Heart left ventricle (tissue), 13 donors: ENCODE data around the gene PANK3.

Source experiments
- CTCF ChIP-seq, 12 donors: fragments of 200-600 bp; sonication (generic) in 4 of 12; IDR thresholded peaks; one replicate each; pipeline versions ENCODE4 v1.5.0 to v1.8.0; 2018 to 2022; ENCODE audit warnings: antibody characterized with exemption in 12 of 12, mild to moderate bottlenecking in 5 of 12
- POLR2A ChIP-seq, 2 donors: fragments of 450-650 bp; IDR thresholded peaks; one replicate each; pipeline ENCODE4 v1.6.1; 2017; ENCODE audit warnings: antibody characterized with exemption in 2 of 2, mild to moderate bottlenecking in 2 of 2, moderate library complexity in 2 of 2
- donor health status: ischemic (EF 13 %, LVEDD 7.1; RV severe dilation, severe dysfunction).
- donor health status: DM: no; HTN: yes; CAD: no.
- donor health status: DM: no; HTN: no; CAD: no.
- donor health status: ischemic (EF 25% LVEDD 6.9; RV normal size, moderate dysfunction).
- donor health status: ischemic (EF 25% LVEDD 5.7; RV mildly dilated, moderate dysfunction).
- donor health status: ischemic (EF 35%, LVEDD 5.7; RV mildly dilated, moderate dysfunction).
- donor health status: nonischemic (EF 11% LVEDD 7.7; RV severe dilation, severe dysfunction).
- donor health status: DM: yes; HTN: yes; CAD: no.
- donor health status: PGD.
- donor health status: ischemic (EF 29% LVEDD 5.4; RV normal size, mild dysfunction).
- donor health status: nonischemic (EF 23%, LVEDD 6.1; RV moderate dilation, normal function).

- TF ChIP-seq CTCF (IDR thresholded peaks at IDR 0.05) = no peak
- TF ChIP-seq POLR2A (IDR thresholded peaks at IDR 0.05) = no peak
Measured at GRCh38 chr5:168596927-168597326, 17.8 kb upstream of the PANK3 start.
